ENCODE data around the gene MATR3.
"Not testable (repeated sequence)": the region's sequence is repeated elsewhere in the genome, so short reads cannot be mapped to it uniquely, and the experiment has no call there.

GRCh38 chr5:139347863-139348262 is 54.3 kb downstream of the MATR3 start:
- not testable (repeated sequence) for TF ChIP-seq CTCF (conservative IDR thresholded peaks at IDR 0.05; ENCODE audit: low read depth, low read length); ELK1 (IDR thresholded peaks at IDR 0.05; ENCODE audit: borderline replicate concordance, low read depth, low read length); POLR2A (IDR thresholded peaks at IDR 0.05; ENCODE audit: low read depth, low read length)

Measured in IMR-90 (cell line).